HEK293 (cell line): ENCODE results near the gene RIPK3.

ENCODE experiments used
- BCL11B ChIP-seq: fragments of 450-650 bp; formaldehyde crosslinking; IDR thresholded peaks from 2 replicates; pipeline ENCODE4 v1.5.1; 2016; ENCODE audit warnings: low read depth, missing biosample characterization, missing genetic modification characterization
- EGR2 ChIP-seq: fragments of 450-650 bp; formaldehyde crosslinking; IDR thresholded peaks from 2 replicates; pipeline ENCODE4 v1.5.1; 2016; ENCODE audit warnings: low read depth, missing biosample characterization, missing genetic modification characterization
- GLIS1 ChIP-seq: fragments of 450-650 bp; formaldehyde crosslinking; IDR thresholded peaks from 2 replicates; pipeline ENCODE4 v1.5.1; 2016; ENCODE audit warnings: missing biosample characterization, missing genetic modification characterization
- GLIS2 ChIP-seq: fragments of 450-650 bp; formaldehyde crosslinking; IDR thresholded peaks from 2 replicates; pipeline ENCODE4 v1.5.1; 2016; ENCODE audit warnings: missing biosample characterization, missing genetic modification characterization
- MEIS1 ChIP-seq: sonication (generic); formaldehyde crosslinking; IDR thresholded peaks from 2 replicates; pipeline ENCODE4 v1.8.1; 2022; ENCODE audit warnings: missing genetic modification reagents, mild to moderate bottlenecking, borderline replicate concordance
- RBAK ChIP-seq: fragments of 450-650 bp; formaldehyde crosslinking; IDR thresholded peaks from 2 replicates; pipeline ENCODE4 v1.5.1; 2016; ENCODE audit warnings: missing biosample characterization, missing genetic modification characterization
- SP2 ChIP-seq: fragments of 450-650 bp; formaldehyde crosslinking; IDR thresholded peaks from 2 replicates; pipeline ENCODE4 v1.5.1; 2016; ENCODE audit warnings: missing biosample characterization, missing genetic modification characterization
- YY1 ChIP-seq: fragments of 450-650 bp; formaldehyde crosslinking; IDR thresholded peaks from 2 replicates; pipeline ENCODE4 v1.5.1; 2018; ENCODE audit warnings: missing biosample characterization, missing genetic modification characterization
- YY2 ChIP-seq: fragments of 450-650 bp; formaldehyde crosslinking; IDR thresholded peaks from 2 replicates; pipeline ENCODE4 v1.5.1; 2016; ENCODE audit warnings: missing biosample characterization, missing genetic modification characterization
- ZBTB26 ChIP-seq: fragments of 450-650 bp; formaldehyde crosslinking; optimal IDR thresholded peaks from 2 replicates; pipeline ENCODE3; 2016; ENCODE audit warnings: missing biosample characterization, mild to moderate bottlenecking, missing genetic modification characterization
- ZNF114 ChIP-seq: fragments of 450-650 bp; formaldehyde crosslinking; IDR thresholded peaks from 2 replicates; pipeline ENCODE4 v1.5.0; 2017; ENCODE audit warnings: missing biosample characterization, missing genetic modification characterization
- ZNF23 ChIP-seq: fragments of 450-650 bp; formaldehyde crosslinking; IDR thresholded peaks from 2 replicates; pipeline ENCODE4 v1.5.1; 2016; ENCODE audit warnings: missing biosample characterization, missing genetic modification characterization, borderline replicate concordance
- ZNF274 ChIP-seq, 2 experiments: fragments of 200-500 bp in 1 of 2; fragments of 450-650 bp in 1 of 2; sonication (Bioruptor generic) in 1 of 2; formaldehyde crosslinking in 1 of 2; IDR thresholded peaks; 2 replicates each; pipeline versions ENCODE4 v1.5.1 to v1.6.1; 2014 to 2016; ENCODE audit warnings: borderline replicate concordance in 1 of 2, inconsistent platforms in 1 of 2, low read length in 1 of 2, missing biosample characterization in 1 of 2, missing genetic modification characterization in 1 of 2
- ZNF280C ChIP-seq: fragments of 450-650 bp; formaldehyde crosslinking; IDR thresholded peaks from 2 replicates; pipeline ENCODE4 v1.5.1; 2016; ENCODE audit warnings: missing biosample characterization, missing genetic modification characterization
- ZNF423 ChIP-seq: fragments of 450-650 bp; formaldehyde crosslinking; IDR thresholded peaks from 2 replicates; pipeline ENCODE4 v1.5.1; 2016; ENCODE audit warnings: missing biosample characterization, missing genetic modification characterization
- ZNF501 ChIP-seq: fragments of 450-650 bp; formaldehyde crosslinking; IDR thresholded peaks from 2 replicates; pipeline ENCODE4 v1.5.1; 2016; ENCODE audit warnings: missing biosample characterization, missing genetic modification characterization
- ZNF600 ChIP-seq: fragments of 450-650 bp; formaldehyde crosslinking; IDR thresholded peaks from 2 replicates; pipeline ENCODE4 v1.5.1; 2016; ENCODE audit warnings: missing biosample characterization, missing genetic modification characterization
- ZNF664 ChIP-seq: fragments of 450-650 bp; formaldehyde crosslinking; IDR thresholded peaks from 2 replicates; pipeline ENCODE4 v1.5.1; 2016; ENCODE audit warnings: missing biosample characterization, missing genetic modification characterization
- ZNF785 ChIP-seq: fragments of 450-650 bp; formaldehyde crosslinking; IDR thresholded peaks from 2 replicates; pipeline ENCODE4 v1.5.1; 2016; ENCODE audit warnings: missing biosample characterization, missing genetic modification characterization
- ZNF837 ChIP-seq: fragments of 450-650 bp; formaldehyde crosslinking; IDR thresholded peaks from 2 replicates; pipeline ENCODE4 v1.5.1; 2016; ENCODE audit warnings: missing biosample characterization, missing genetic modification characterization
- TF ChIP-seq, protein P1 (sequence below): fragments of 450-650 bp; formaldehyde crosslinking; IDR thresholded peaks from 2 replicates; pipeline ENCODE4 v1.5.1; 2016; ENCODE audit warnings: missing biosample characterization, missing genetic modification characterization
- TF ChIP-seq, protein P2 (sequence below): sonication (generic); formaldehyde crosslinking; IDR thresholded peaks from 2 replicates; pipeline ENCODE4 v1.8.1; 2022; ENCODE audit warnings: mild to moderate bottlenecking, moderate library complexity, missing genetic modification reagents
- TF ChIP-seq, protein P3 (sequence below): fragments of 450-650 bp; formaldehyde crosslinking; IDR thresholded peaks from 2 replicates; pipeline ENCODE4 v1.5.1; 2016; ENCODE audit warnings: missing biosample characterization, missing genetic modification characterization
- TF ChIP-seq, protein P4 (sequence below): fragments of 450-650 bp; formaldehyde crosslinking; IDR thresholded peaks from 2 replicates; pipeline ENCODE4 v1.5.1; 2016; ENCODE audit warnings: missing biosample characterization, missing genetic modification characterization

The RIPK3 gene

DNA sequence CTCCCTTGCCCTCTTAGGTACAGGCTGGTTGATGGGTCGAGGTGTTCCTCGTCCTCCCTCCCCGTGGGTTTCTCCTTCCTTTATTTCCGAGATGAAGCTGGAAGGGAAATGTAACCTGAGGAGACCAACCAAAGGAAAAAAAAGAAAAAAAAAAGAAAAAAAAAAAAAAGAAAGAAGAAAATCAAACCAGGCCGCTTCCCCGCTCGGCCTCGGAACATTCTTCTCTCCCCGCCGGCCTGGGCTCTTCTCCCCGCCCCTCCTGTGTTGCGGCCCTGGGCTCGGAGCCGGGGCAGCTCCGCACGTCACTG, 26.6 kb upstream of the RIPK3 start (continued):
- no peak for TF ChIP-seq ZNF274 (IDR thresholded peaks at IDR 0.05; ENCODE audit: low read length)
- no peak for TF ChIP-seq ZNF274 (tag by site-specific recombination; IDR thresholded peaks at IDR 0.05; ENCODE audit: borderline replicate concordance)
- no peak for TF ChIP-seq YY1 (tag by site-specific recombination)
- no peak for TF ChIP-seq RBAK
- TF ChIP-seq, protein P1, sequence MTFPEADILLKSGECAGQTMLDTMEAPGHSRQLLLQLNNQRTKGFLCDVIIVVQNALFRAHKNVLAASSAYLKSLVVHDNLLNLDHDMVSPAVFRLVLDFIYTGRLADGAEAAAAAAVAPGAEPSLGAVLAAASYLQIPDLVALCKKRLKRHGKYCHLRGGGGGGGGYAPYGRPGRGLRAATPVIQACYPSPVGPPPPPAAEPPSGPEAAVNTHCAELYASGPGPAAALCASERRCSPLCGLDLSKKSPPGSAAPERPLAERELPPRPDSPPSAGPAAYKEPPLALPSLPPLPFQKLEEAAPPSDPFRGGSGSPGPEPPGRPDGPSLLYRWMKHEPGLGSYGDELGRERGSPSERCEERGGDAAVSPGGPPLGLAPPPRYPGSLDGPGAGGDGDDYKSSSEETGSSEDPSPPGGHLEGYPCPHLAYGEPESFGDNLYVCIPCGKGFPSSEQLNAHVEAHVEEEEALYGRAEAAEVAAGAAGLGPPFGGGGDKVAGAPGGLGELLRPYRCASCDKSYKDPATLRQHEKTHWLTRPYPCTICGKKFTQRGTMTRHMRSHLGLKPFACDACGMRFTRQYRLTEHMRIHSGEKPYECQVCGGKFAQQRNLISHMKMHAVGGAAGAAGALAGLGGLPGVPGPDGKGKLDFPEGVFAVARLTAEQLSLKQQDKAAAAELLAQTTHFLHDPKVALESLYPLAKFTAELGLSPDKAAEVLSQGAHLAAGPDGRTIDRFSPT (tag by site-specific recombination), result no peak
- TF ChIP-seq, protein P2, sequence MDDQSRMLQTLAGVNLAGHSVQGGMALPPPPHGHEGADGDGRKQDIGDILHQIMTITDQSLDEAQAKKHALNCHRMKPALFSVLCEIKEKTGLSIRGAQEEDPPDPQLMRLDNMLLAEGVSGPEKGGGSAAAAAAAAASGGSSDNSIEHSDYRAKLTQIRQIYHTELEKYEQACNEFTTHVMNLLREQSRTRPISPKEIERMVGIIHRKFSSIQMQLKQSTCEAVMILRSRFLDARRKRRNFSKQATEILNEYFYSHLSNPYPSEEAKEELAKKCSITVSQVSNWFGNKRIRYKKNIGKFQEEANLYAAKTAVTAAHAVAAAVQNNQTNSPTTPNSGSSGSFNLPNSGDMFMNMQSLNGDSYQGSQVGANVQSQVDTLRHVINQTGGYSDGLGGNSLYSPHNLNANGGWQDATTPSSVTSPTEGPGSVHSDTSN (CRISPR knock-in tag), result no peak
- no peak for TF ChIP-seq ZNF423
- TF ChIP-seq ZNF23 (tag by site-specific recombination), result no peak
- TF ChIP-seq, protein P3, sequence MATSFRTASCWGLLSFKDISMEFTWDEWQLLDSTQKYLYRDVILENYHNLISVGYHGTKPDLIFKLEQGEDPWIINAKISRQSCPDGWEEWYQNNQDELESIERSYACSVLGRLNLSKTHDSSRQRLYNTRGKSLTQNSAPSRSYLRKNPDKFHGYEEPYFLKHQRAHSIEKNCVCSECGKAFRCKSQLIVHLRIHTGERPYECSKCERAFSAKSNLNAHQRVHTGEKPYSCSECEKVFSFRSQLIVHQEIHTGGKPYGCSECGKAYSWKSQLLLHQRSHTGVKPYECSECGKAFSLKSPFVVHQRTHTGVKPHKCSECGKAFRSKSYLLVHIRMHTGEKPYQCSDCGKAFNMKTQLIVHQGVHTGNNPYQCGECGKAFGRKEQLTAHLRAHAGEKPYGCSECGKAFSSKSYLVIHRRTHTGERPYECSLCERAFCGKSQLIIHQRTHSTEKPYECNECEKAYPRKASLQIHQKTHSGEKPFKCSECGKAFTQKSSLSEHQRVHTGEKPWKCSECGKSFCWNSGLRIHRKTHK (tag by site-specific recombination), result no peak
- no peak for TF ChIP-seq ZNF600 (tag by site-specific recombination)
- peak; percentile 77 for TF ChIP-seq GLIS2 (tag by site-specific recombination)
- TF ChIP-seq ZNF501, result no peak
- peak; percentile 20; the same call in 1 of the 2 replicates for TF ChIP-seq BCL11B (tag by site-specific recombination)
- TF ChIP-seq EGR2 (tag by site-specific recombination), result no peak
- TF ChIP-seq, protein P4, sequence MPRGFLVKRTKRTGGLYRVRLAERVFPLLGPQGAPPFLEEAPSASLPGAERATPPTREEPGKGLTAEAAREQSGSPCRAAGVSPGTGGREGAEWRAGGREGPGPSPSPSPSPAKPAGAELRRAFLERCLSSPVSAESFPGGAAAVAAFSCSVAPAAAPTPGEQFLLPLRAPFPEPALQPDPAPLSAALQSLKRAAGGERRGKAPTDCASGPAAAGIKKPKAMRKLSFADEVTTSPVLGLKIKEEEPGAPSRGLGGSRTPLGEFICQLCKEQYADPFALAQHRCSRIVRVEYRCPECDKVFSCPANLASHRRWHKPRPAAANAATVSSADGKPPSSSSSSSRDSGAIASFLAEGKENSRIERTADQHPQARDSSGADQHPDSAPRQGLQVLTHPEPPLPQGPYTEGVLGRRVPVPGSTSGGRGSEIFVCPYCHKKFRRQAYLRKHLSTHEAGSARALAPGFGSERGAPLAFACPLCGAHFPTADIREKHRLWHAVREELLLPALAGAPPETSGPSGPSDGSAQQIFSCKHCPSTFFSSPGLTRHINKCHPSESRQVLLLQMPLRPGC (tag by site-specific recombination), result no peak
- no peak for TF ChIP-seq GLIS1 (tag by site-specific recombination)
- TF ChIP-seq ZNF785 (tag by site-specific recombination), result no peak
- TF ChIP-seq YY2, result no peak
- no peak for TF ChIP-seq ZNF280C (tag by site-specific recombination)
- TF ChIP-seq ZNF664 (tag by site-specific recombination), result no peak
- no peak for TF ChIP-seq SP2 (tag by site-specific recombination)
- no peak for TF ChIP-seq ZNF837 (tag by site-specific recombination)
- TF ChIP-seq MEIS1 (CRISPR knock-in tag), result no peak
- no peak for TF ChIP-seq ZNF114 (tag by site-specific recombination)
- no peak for TF ChIP-seq ZBTB26 (tag by site-specific recombination)
